C1 segment of cervical spinal cord (tissue), 14 donors: ENCODE results near the gene GABARAPL2.
A peak's percentile ranks its signal among the peaks of the same experiment; 100 is the strongest.
"Not testable (repeated sequence)": the region's sequence is repeated elsewhere in the genome, so short reads cannot be mapped to it uniquely, and the experiment has no call there.

Experiments
- DNase-seq, 14 donors: peaks; one replicate each; lab custom pipeline; 2025; lab: John Stamatoyannopoulos, UW

GABARAPL2 gene

GRCh38 chr16:75566040-75566757 lies at the start of gene GABARAPL2:
Gene GABARAPL2 (plus strand): TSS chr16:75566379. CDS start chr16:75566487, 108 bp downstream.
- DNase-seq: peak; percentile 9 to 89 (median 79)

GRCh38 chr16:75519175-75519574 lies 47.0 kb upstream of the GABARAPL2 start:
- DNase-seq: no peak

GRCh38 chr16:75526032-75526790 lies 40.0 kb upstream of the GABARAPL2 start:
- no peak for DNase-seq

- DNase-seq: no peak
These were observed 38.3 kb upstream of the GABARAPL2 start for GRCh38 chr16:75527825-75528299.

- no peak for DNase-seq
These were observed 36.9 kb upstream of the GABARAPL2 start for GRCh38 chr16:75529056-75529905.

- no peak for DNase-seq
These were observed 36.2 kb upstream of the GABARAPL2 start for GRCh38 chr16:75529959-75530358.

- DNase-seq: no peak
These were observed 33.9 kb upstream of the GABARAPL2 start for GRCh38 chr16:75532142-75532765.

GRCh38 chr16:75532791-75533190 lies 33.4 kb upstream of the GABARAPL2 start:
- DNase-seq: no peak

GRCh38 chr16:75534560-75535205 lies 31.5 kb upstream of the GABARAPL2 start:
- DNase-seq: no peak

- no peak for DNase-seq
These were observed 30.9 kb upstream of the GABARAPL2 start for GRCh38 chr16:75535211-75535843.

- DNase-seq: no peak
These were observed 30.3 kb upstream of the GABARAPL2 start, which contains the start of gene CHST5 for GRCh38 chr16:75535901-75536300. Gene CHST5 (minus strand): TSS chr16:75536108. CDS start chr16:75530384, 5,724 bp downstream.

GRCh38 chr16:75537776-75538175 lies 28.4 kb upstream of the GABARAPL2 start:
- DNase-seq: no peak

GRCh38 chr16:75538882-75539565 lies 27.2 kb upstream of the GABARAPL2 start:
- DNase-seq: peak in 8 of 14 donors; percentile 4 to 54 (median 14)

- DNase-seq: no peak
These were observed 24.9 kb upstream of the GABARAPL2 start for GRCh38 chr16:75541236-75541635.

- DNase-seq: not testable (repeated sequence)
These were observed 23.7 kb upstream of the GABARAPL2 start for GRCh38 chr16:75542462-75542861.

GRCh38 chr16:75545879-75546278 lies 20.3 kb upstream of the GABARAPL2 start:
- DNase-seq: not testable (repeated sequence)

GRCh38 chr16:75546293-75546692 lies 19.9 kb upstream of the GABARAPL2 start:
- DNase-seq: no peak

- not testable (repeated sequence) for DNase-seq
These were observed 17.7 kb upstream of the GABARAPL2 start for GRCh38 chr16:75548456-75548855.

- peak in 12 of 14 donors; percentile 13 to 90 (median 60) for DNase-seq
These were observed 15.9 kb upstream of the GABARAPL2 start for GRCh38 chr16:75550211-75550662.
